Tibial artery (tissue), 4 donors: ENCODE measurements around the gene CRYGD.
"Not testable (repeated sequence)": the region's sequence is repeated elsewhere in the genome, so short reads cannot be mapped to it uniquely, and the experiment has no call there.

Source experiments
- DNase-seq, 2 donors: peaks; one replicate each; pipeline ENCODE4 v3.0.0-alpha.2; 2019
- H3K27ac ChIP-seq, 2 donors: fragments of 200-600 bp; sonication (generic) in 1 of 2; 1 replicate in 1 of 2; 2 replicates in 1 of 2; pipeline ENCODE4 v1.5.1; 2018 to 2019; ENCODE audit warnings: mild to moderate bottlenecking in 1 of 2
- H3K27me3 ChIP-seq, 2 donors: fragments of 200-600 bp; sonication (generic) in 1 of 2; one replicate each; pipeline versions ENCODE4 v1.5.1 to v1.6.0; 2016 to 2019
- H3K36me3 ChIP-seq, 3 donors: fragments of 200-600 bp; sonication (generic) in 2 of 3; one replicate each; pipeline ENCODE4 v1.5.1; 2016 to 2019; ENCODE audit warnings: mild to moderate bottlenecking in 2 of 3
- H3K4me1 ChIP-seq, 4 donors: fragments of 200-600 bp; sonication (generic) in 2 of 4; 1 replicate in 3 of 4; 2 replicates in 1 of 4; pipeline ENCODE4 v1.5.1; 2016 to 2019
- H3K4me3 ChIP-seq, 2 donors: fragments of 200-600 bp; sonication (generic) in 1 of 2; 1 replicate in 1 of 2; 2 replicates in 1 of 2; pipeline ENCODE4 v1.5.1; 2018 to 2019; ENCODE audit warnings: mild to moderate bottlenecking in 2 of 2
- H3K9me3 ChIP-seq, 3 donors: fragments of 200-600 bp; sonication (generic) in 1 of 3; one replicate each; pipeline ENCODE4 v1.5.1; 2016 to 2019
- CTCF ChIP-seq, 2 experiments: fragments of 200-600 bp in 1 of 2; fragments of 450-650 bp in 1 of 2; IDR thresholded peaks; one replicate each; pipeline ENCODE4 v1.5.1; 2017 to 2019; ENCODE audit warnings: antibody characterized with exemption in 2 of 2, mild to moderate bottlenecking in 1 of 2, moderate library complexity in 1 of 2
- intact Hi-C: fragments of 100-400 bp; cut with DNase I; formaldehyde crosslinking; loops from one replicate; pipeline ENCODE4 v1.15.0; 2023; ENCODE audit warnings: low total_unique reads

Gene CRYGD

GRCh38 chr2:208127090-208127489 is 2.8 kb upstream of the CRYGD start:
- TF ChIP-seq CTCF (IDR thresholded peaks at IDR 0.05): no peak
- Histone ChIP-seq H3K27ac (no peak overlapping the region), H3K9me3 (no peaks in the 10 kb centered on the region), H3K36me3 (no peaks in the 10 kb centered on the region), H3K4me3 (no peak overlapping the region), H3K4me1 (peaks cover 0 to 6% (median 5%) of the 10 kb centered on the region in 4 donors), H3K27me3 (peaks cover 0 to 15% of the 10 kb centered on the region in 2 donors)
- intact Hi-C loops: no loop called here
- DNase-seq: no peak

GRCh38 chr2:208125251-208125650 is 927 bp upstream of the CRYGD start:
- Histone ChIP-seq H3K4me3 (no peak overlapping the region), H3K4me1 (peaks cover 0 to 6% (median 5%) of the 10 kb centered on the region in 4 donors), H3K9me3 (no peaks in the 10 kb centered on the region), H3K27ac (no peak overlapping the region), H3K36me3 (no peaks in the 10 kb centered on the region), H3K27me3 (peaks cover 0 to 15% of the 10 kb centered on the region in 2 donors)
- intact Hi-C loops: no loop called here
- no peak for TF ChIP-seq CTCF (IDR thresholded peaks at IDR 0.05)
- DNase-seq: no peak

GRCh38 chr2:208122248-208122647 is 2.1 kb downstream of the CRYGD start:
- no peaks in the 10 kb centered on the region for H3K36me3 ChIP-seq
- H3K4me3 ChIP-seq: no peak overlapping the region
- intact Hi-C loops: no loop called here
- H3K27ac ChIP-seq: no peak overlapping the region
- TF ChIP-seq CTCF (IDR thresholded peaks at IDR 0.05): no peak
- peaks cover 0 to 12% of the 10 kb centered on the region in 2 donors for H3K27me3 ChIP-seq
- no peak for DNase-seq
- H3K4me1 ChIP-seq: peaks cover 0 to 6% (median 5%) of the 10 kb centered on the region in 4 donors
- H3K9me3 ChIP-seq: no peaks in the 10 kb centered on the region

- Histone ChIP-seq H3K36me3 (no peaks in the 10 kb centered on the region), H3K9me3 (no peaks in the 10 kb centered on the region), H3K4me3 (no peak overlapping the region), H3K4me1 (peaks cover 0 to under 1% (median 0%) of the 10 kb centered on the region in 4 donors), H3K27me3 (peaks cover 0 to 3% of the 10 kb centered on the region in 2 donors), H3K27ac (no peak overlapping the region)
- intact Hi-C loops: no loop called here
- no peak for TF ChIP-seq CTCF (IDR thresholded peaks at IDR 0.05)
- DNase-seq: no peak
Measured at GRCh38 chr2:208118918-208119317, 5.4 kb downstream of the CRYGD start.

GRCh38 chr2:208117390-208117789 is 6.9 kb downstream of the CRYGD start:
- H3K9me3 ChIP-seq, DNase-seq, H3K36me3 ChIP-seq, H3K4me3 ChIP-seq, H3K4me1 ChIP-seq, H3K27ac ChIP-seq, H3K27me3 ChIP-seq, intact Hi-C loops: not testable (repeated sequence)

GRCh38 chr2:208112969-208113368 is 11.4 kb downstream of the CRYGD start:
- Histone ChIP-seq H3K4me1 (peaks cover 0 to 6% (median 2%) of the 10 kb centered on the region in 4 donors), H3K9me3 (no peaks in the 10 kb centered on the region), H3K36me3 (no peaks in the 10 kb centered on the region), H3K27ac (no peak overlapping the region), H3K4me3 (no peak overlapping the region), H3K27me3 (peaks cover 0 to 15% of the 10 kb centered on the region in 2 donors)
- TF ChIP-seq CTCF (IDR thresholded peaks at IDR 0.05): no peak
- intact Hi-C loops: no loop called here
- DNase-seq: no peak

GRCh38 chr2:208112273-208112745 is 12.0 kb downstream of the CRYGD start:
- H3K36me3 ChIP-seq, H3K4me3 ChIP-seq, H3K4me1 ChIP-seq, H3K27ac ChIP-seq, DNase-seq, intact Hi-C loops, H3K9me3 ChIP-seq: not testable (repeated sequence)
- H3K27me3 ChIP-seq: peaks cover 0 to 15% of the 10 kb centered on the region in 2 donors
